WERI-Rb-1 (cell line): ENCODE results near the gene LAYN.

Experiments
- DNase-seq: peaks from one replicate; pipeline ENCODE4 v3.0.0-alpha.2; 2020
- H3K27ac ChIP-seq: fragments of 250-450 bp; sonication (Bioruptor Pico); 2 replicates; pipeline ENCODE4 v1.5.1; 2020; ENCODE audit warnings: mild to moderate bottlenecking, moderate library complexity
- H3K27me3 ChIP-seq: fragments of 250-450 bp; sonication (Bioruptor Pico); 2 replicates; pipeline ENCODE4 v1.5.1; 2021; ENCODE audit warnings: mild to moderate bottlenecking, low read depth, moderate library complexity; ENCODE audit not compliant: insufficient read depth, severe bottlenecking
- H3K36me3 ChIP-seq: fragments of 250-450 bp; sonication (Bioruptor Pico); 2 replicates; pipeline ENCODE4 v1.5.1; 2020; ENCODE audit warnings: mild to moderate bottlenecking, moderate library complexity
- H3K4me3 ChIP-seq: 2 replicates; pipeline ENCODE4 v1.5.1; 2011; ENCODE audit warnings: low read depth, mild to moderate bottlenecking, control low read depth, low read length
- H3K9me3 ChIP-seq: fragments of 250-450 bp; sonication (Bioruptor Pico); 2 replicates; pipeline ENCODE4 v1.5.1; 2021; ENCODE audit warnings: mild to moderate bottlenecking, moderate library complexity; ENCODE audit not compliant: severe bottlenecking
- TF ChIP-seq, protein P1 (sequence below): IDR thresholded peaks from 2 replicates; pipeline ENCODE4 v1.5.1; 2011; ENCODE audit warnings: low read depth, mild to moderate bottlenecking, control low read depth, inconsistent platforms, low read length

LAYN gene

DNA sequence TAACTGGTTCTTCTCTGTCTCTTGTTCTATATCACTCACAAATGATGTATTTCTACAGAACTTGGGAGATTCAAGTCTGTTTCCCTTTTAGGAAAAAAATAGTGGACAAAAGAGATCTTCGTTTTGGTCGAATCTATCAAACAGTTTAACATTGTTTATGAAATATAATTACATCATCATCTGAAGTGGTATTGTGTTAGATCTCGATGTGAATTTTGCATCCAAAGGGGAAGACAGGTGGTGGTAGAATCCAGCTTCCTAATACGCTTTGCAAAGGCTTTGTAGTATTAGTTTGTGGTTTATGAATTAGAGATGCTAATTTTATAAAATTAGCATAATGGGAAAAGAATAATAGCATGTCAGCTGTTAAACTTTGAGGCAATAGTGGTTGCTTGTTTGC is 65.2 kb downstream of the LAYN start:
- Histone ChIP-seq H3K36me3 (no peaks in the 10 kb centered on the region), H3K27me3 (no peaks in the 10 kb centered on the region)
- TF ChIP-seq, protein P1, sequence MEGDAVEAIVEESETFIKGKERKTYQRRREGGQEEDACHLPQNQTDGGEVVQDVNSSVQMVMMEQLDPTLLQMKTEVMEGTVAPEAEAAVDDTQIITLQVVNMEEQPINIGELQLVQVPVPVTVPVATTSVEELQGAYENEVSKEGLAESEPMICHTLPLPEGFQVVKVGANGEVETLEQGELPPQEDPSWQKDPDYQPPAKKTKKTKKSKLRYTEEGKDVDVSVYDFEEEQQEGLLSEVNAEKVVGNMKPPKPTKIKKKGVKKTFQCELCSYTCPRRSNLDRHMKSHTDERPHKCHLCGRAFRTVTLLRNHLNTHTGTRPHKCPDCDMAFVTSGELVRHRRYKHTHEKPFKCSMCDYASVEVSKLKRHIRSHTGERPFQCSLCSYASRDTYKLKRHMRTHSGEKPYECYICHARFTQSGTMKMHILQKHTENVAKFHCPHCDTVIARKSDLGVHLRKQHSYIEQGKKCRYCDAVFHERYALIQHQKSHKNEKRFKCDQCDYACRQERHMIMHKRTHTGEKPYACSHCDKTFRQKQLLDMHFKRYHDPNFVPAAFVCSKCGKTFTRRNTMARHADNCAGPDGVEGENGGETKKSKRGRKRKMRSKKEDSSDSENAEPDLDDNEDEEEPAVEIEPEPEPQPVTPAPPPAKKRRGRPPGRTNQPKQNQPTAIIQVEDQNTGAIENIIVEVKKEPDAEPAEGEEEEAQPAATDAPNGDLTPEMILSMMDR: no peak

DNA sequence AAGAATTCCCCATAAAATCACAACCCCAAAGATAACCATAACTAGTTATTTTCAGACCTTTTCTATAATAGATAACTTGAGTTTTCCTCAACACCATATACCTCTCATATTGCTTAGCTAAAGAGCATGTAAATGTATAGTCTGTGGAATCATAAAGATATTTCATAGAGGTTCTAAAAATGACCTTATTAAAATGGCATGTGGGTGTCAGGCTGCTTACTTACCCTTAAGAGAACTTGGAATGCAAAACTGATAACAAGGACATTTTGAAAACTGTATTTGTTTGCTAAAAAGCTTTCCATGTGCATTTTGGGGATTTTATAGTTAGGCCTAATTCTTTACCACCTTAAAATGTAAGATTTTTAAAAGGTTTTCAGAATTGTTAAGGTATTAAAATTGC is 66.5 kb downstream of the LAYN start:
- no peak overlapping the region for H3K27ac ChIP-seq
- H3K9me3 ChIP-seq: no peaks in the 10 kb centered on the region
- no peaks in the 10 kb centered on the region for H3K36me3 ChIP-seq
- H3K4me3 ChIP-seq: no peak overlapping the region
- DNase-seq: no peak
- H3K27me3 ChIP-seq: no peaks in the 10 kb centered on the region
- TF ChIP-seq, protein P1: no peak

More for the DNA sequence above, 65.2 kb downstream of the LAYN start:
- Histone ChIP-seq H3K27ac (no peak overlapping the region), H3K9me3 (no peaks in the 10 kb centered on the region), H3K4me3 (no peak overlapping the region)
- no peak for DNase-seq

DNA sequence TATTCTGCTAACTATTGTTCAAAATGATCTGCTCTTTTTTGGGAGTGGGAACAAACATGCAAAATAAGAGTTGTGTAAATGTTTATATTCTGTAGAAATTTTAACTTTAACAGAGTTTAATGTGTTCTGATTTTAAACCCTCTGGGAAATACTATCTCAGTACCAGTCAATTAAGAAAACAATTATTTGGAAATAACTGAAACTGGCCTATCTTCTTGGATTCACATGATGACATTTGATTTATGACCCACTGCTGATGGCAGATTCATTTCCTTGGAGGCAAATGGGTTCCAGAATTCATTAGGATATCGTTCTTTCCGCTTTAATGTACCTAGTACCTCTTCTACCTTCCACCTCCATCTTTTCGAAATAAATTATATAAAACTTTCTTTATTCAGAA is 67.2 kb downstream of the LAYN start:
- Histone ChIP-seq H3K27me3 (no peaks in the 10 kb centered on the region), H3K9me3 (no peaks in the 10 kb centered on the region), H3K27ac (no peak overlapping the region), H3K4me3 (no peak overlapping the region), H3K36me3 (no peaks in the 10 kb centered on the region)
- TF ChIP-seq, protein P1: no peak
- no peak for DNase-seq
